ENCODE results near the gene UBASH3A. TPM values are rescaled to one million over a fixed set of nuclear protein-coding genes. Genes with fewer than 3 reads are reported as not detected.

UBASH3A gene
- total RNA-seq, 2 experiments from 2014 or later: 59.7 to 60.8 TPM

DNA sequence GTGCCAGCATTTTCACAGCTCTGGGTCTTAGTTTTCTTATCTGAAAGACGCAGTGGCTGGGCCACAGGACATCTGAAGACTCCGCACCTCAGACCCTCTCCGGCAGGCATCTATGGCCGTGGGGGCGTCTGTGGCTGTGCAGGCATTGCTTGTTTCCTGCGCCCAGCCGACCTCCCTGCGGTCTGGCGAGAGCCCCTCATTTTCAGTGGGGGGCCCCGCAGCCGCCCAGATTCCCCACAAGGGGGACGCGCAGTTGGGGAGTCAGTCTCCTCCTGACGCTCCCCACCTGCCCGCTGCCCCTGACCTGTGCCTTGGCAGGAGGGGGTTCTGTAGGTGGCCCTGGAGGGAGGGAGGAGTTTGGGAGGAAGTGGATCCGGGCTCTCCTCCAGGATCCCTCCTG lies 33.9 kb upstream of the UBASH3A start:
- ChIA-PET POLR2A (no interaction called here), CTCF (no interaction called here)
- Histone ChIP-seq H3K27me3 (ENCODE audit: control insufficient read depth in 1 of 2, insufficient read depth in 2 of 2, low read length in 2 of 2) (no peaks in the 10 kb centered on the region), H3K36me3 (ENCODE audit: insufficient read depth, low read length) (no peaks in the 10 kb centered on the region), H3K27ac (ENCODE audit: low read depth in 1 of 2, low read length in 2 of 2) (no peak overlapping the region), H3K9me3 (ENCODE audit: control insufficient read depth in 1 of 2, insufficient read depth in 1 of 2, low read length in 2 of 2) (no peaks in the 10 kb centered on the region), H3K4me1 (ENCODE audit: insufficient read depth, low read length) (peaks cover 2% of the 10 kb centered on the region), H3K4me3 (ENCODE audit: low read length) (no peak overlapping the region)
- no peaks in the 10 kb centered on the region for H3K36me3 Mint-ChIP-seq (ENCODE audit: low read depth)
- peaks cover 5% of the 10 kb centered on the region for H3K4me1 Mint-ChIP-seq (ENCODE audit: low read depth)
- no peak overlapping the region for H3K27ac Mint-ChIP-seq
- H3K4me3 Mint-ChIP-seq: no peak overlapping the region
- TF ChIP-seq, protein P1, sequence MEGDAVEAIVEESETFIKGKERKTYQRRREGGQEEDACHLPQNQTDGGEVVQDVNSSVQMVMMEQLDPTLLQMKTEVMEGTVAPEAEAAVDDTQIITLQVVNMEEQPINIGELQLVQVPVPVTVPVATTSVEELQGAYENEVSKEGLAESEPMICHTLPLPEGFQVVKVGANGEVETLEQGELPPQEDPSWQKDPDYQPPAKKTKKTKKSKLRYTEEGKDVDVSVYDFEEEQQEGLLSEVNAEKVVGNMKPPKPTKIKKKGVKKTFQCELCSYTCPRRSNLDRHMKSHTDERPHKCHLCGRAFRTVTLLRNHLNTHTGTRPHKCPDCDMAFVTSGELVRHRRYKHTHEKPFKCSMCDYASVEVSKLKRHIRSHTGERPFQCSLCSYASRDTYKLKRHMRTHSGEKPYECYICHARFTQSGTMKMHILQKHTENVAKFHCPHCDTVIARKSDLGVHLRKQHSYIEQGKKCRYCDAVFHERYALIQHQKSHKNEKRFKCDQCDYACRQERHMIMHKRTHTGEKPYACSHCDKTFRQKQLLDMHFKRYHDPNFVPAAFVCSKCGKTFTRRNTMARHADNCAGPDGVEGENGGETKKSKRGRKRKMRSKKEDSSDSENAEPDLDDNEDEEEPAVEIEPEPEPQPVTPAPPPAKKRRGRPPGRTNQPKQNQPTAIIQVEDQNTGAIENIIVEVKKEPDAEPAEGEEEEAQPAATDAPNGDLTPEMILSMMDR (IDR thresholded peaks at IDR 0.05): no peak
- intact Hi-C loops (cut with DNase I, micrococcal nuclease): loop anchor here in 1 of 2 experiments (10.0 kb wide), 1 partner anchor 55 kb away; no protein-coding TSS in a partner anchor
- DNase-seq (no peak), ATAC-seq (ENCODE audit: poor library complexity) (no peak)
- H3K9me3 Mint-ChIP-seq: no peaks in the 10 kb centered on the region
- H3K27me3 Mint-ChIP-seq: no peaks in the 10 kb centered on the region

DNA sequence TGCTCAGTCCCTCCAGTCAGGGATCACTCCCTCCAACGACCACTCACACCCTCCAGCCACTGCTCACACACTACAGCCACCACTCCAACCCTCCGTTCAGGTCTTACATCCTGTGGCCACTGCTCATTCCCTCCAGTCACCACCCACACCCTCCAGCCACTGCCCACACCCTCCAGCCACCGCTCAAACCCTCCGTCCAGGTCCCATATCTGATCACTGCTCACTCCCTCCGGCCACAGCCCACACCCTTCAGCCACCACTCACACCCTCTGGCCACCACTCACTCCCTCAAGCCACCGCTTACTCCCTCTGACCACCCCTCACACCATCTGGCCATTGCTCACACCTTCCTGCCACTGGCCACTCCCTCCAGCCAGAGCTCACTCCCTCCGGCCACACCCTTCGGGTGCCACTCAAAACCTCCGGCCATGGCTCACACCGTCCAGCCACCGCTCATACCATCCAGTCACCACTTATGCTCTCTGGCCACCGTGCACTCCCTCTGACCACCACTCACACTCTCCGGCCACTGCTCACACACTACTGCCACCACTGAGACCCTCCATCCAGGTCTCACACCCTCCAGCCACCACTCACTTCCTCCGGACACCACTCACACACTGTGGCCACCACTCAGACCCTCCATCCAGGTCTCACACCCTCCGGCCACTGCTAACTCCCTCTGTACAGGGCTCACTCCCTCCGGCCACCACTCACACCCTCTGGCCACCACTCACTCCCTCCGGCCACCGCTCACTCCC lies 32.6 kb upstream of the UBASH3A start:
- H3K4me1 Mint-ChIP-seq (ENCODE audit: low read depth): peaks cover 5% of the 10 kb centered on the region
- CTCF ChIA-PET: no interaction called here
- H3K4me3 Mint-ChIP-seq: no peak overlapping the region
- Histone ChIP-seq H3K27me3 (ENCODE audit: control insufficient read depth in 1 of 2, insufficient read depth in 2 of 2, low read length in 2 of 2) (no peaks in the 10 kb centered on the region), H3K4me3 (ENCODE audit: low read length) (no peak overlapping the region), H3K4me1 (ENCODE audit: insufficient read depth, low read length) (peaks cover 6% of the 10 kb centered on the region), H3K36me3 (ENCODE audit: insufficient read depth, low read length) (no peaks in the 10 kb centered on the region), H3K9me3 (ENCODE audit: control insufficient read depth in 1 of 2, insufficient read depth in 1 of 2, low read length in 2 of 2) (no peaks in the 10 kb centered on the region), H3K27ac (ENCODE audit: low read depth in 1 of 2, low read length in 2 of 2) (no peak overlapping the region)
- H3K36me3 Mint-ChIP-seq (ENCODE audit: low read depth): no peaks in the 10 kb centered on the region
- POLR2A ChIA-PET: no interaction called here
- DNase-seq (no peak), ATAC-seq (ENCODE audit: poor library complexity) (no peak)
- H3K27ac Mint-ChIP-seq: no peak overlapping the region
- no peaks in the 10 kb centered on the region for H3K27me3 Mint-ChIP-seq
- TF ChIP-seq, protein P1 (IDR thresholded peaks at IDR 0.05): no peak
- intact Hi-C loops (cut with DNase I, micrococcal nuclease): loop anchor here in 1 of 2 experiments (10.0 kb wide), 1 partner anchor 54 kb away; no protein-coding TSS in a partner anchor
- H3K9me3 Mint-ChIP-seq: no peaks in the 10 kb centered on the region

DNA sequence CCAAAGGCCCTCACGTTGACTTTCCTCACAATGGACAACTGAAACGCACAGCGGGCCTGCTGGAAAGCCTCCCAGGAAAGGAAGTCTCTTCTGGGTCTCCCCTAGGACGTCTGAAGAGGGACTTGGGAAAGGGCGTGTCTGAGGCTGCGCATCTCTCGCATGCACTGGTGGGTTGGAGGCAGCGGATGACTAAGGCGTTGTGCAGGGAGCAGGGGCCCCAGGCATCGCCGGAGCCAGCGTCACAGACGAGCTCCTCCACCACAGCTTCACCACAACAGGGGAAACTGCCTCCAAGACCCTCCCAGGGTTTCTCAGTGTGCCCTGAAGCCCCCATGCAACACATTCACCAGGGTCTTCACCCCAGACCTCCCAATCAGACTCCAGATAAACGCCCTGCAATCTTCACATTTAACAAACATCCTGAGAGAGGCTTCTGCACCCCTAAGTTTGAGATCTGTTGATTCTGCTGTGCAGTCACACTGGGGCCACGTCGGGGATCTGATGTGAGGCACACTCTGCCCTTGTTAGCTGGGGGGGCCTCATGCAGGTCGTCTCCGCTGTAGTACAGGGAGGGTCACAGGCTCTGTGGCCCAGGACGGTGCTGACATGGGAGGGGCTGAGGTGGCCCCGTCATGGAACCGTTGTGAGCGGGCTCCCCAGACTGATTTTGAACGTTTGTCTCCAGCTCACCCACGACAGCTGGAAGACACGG lies 30.4 kb upstream of the UBASH3A start:
- H3K36me3 ChIP-seq (ENCODE audit: insufficient read depth, low read length): no peaks in the 10 kb centered on the region
- ATAC-seq (ENCODE audit: poor library complexity) (no peak), DNase-seq (peak in 2 of 14 experiments; percentile 12 to 16)
- Mint-ChIP-seq H3K36me3 (ENCODE audit: low read depth) (no peaks in the 10 kb centered on the region), H3K9me3 (no peaks in the 10 kb centered on the region), H3K4me3 (no peak overlapping the region), H3K27me3 (no peaks in the 10 kb centered on the region), H3K27ac (no peak overlapping the region), H3K4me1 (ENCODE audit: low read depth) (peaks cover 5% of the 10 kb centered on the region)
- H3K27ac ChIP-seq (ENCODE audit: low read depth in 1 of 2, low read length in 2 of 2): no peak overlapping the region
- H3K4me1 ChIP-seq (ENCODE audit: insufficient read depth, low read length): peaks cover 6% of the 10 kb centered on the region
- POLR2A ChIA-PET: interaction anchor here (1.0 kb wide), 1 partner anchor 30 kb away, joined by 3 read pairs; the partner anchor contains the start of gene UBASH3A
- H3K27me3 ChIP-seq (ENCODE audit: control insufficient read depth in 1 of 2, insufficient read depth in 2 of 2, low read length in 2 of 2): no peaks in the 10 kb centered on the region
- no peak overlapping the region for H3K4me3 ChIP-seq (ENCODE audit: low read length)
- CTCF ChIA-PET: no interaction called here
- H3K9me3 ChIP-seq (ENCODE audit: control insufficient read depth in 1 of 2, insufficient read depth in 1 of 2, low read length in 2 of 2): no peaks in the 10 kb centered on the region
- TF ChIP-seq, protein P1 (IDR thresholded peaks at IDR 0.05): no peak
- intact Hi-C loops (cut with DNase I, micrococcal nuclease): loop anchor here in 1 of 2 experiments (10.0 kb wide), 1 partner anchor 51 kb away; no protein-coding TSS in a partner anchor

All from CD4-positive, alpha-beta T cell (primary cell).